Loucy (cell line): ENCODE data around the gene MAPK8IP2.

ENCODE experiments used
- H2AFZ ChIP-seq: fragments of 200-600 bp; sonication (generic); 2 replicates; pipeline ENCODE4 v1.6.0; 2016; ENCODE audit warnings: antibody characterized with exemption, mild to moderate bottlenecking, low read length, moderate library complexity
- H3F3A ChIP-seq: fragments of 200-600 bp; 2 replicates; pipeline ENCODE4 v1.6.0; 2016; ENCODE audit warnings: antibody characterized with exemption, low read depth, mild to moderate bottlenecking
- H3K27me3 ChIP-seq: fragments of 200-600 bp; sonication (generic); 2 replicates; pipeline ENCODE4 v1.6.1; 2014; ENCODE audit warnings: low read length, mild to moderate bottlenecking; ENCODE audit not compliant: insufficient read depth, poor library complexity, severe bottlenecking
- H3K36me3 ChIP-seq: fragments of 200-600 bp; sonication (generic); 2 replicates; pipeline ENCODE4 v1.6.1; 2016; ENCODE audit warnings: low read length; ENCODE audit not compliant: insufficient read depth
- H3K4me1 ChIP-seq: fragments of 200-600 bp; sonication (generic); 2 replicates; pipeline ENCODE4 v1.5.1; 2014; ENCODE audit warnings: low read length, mild to moderate bottlenecking; ENCODE audit not compliant: insufficient read depth, poor library complexity, severe bottlenecking
- H3K4me2 ChIP-seq: fragments of 200-600 bp; sonication (generic); 2 replicates; pipeline ENCODE4 v1.6.0; 2014; ENCODE audit warnings: antibody characterized with exemption, low read length, low read depth, mild to moderate bottlenecking; ENCODE audit not compliant: poor library complexity, severe bottlenecking
- H3K4me3 ChIP-seq: fragments of 200-600 bp; sonication (generic); 2 replicates; pipeline ENCODE4 v1.5.1; 2014; ENCODE audit warnings: low read length, mild to moderate bottlenecking, mixed read lengths; ENCODE audit not compliant: poor library complexity, severe bottlenecking
- H3K79me2 ChIP-seq: fragments of 200-600 bp; sonication (generic); 2 replicates; pipeline ENCODE4 v1.6.1; 2014; ENCODE audit warnings: low read length; ENCODE audit not compliant: insufficient read depth
- H3K9ac ChIP-seq: fragments of 200-600 bp; sonication (generic); 2 replicates; pipeline ENCODE4 v1.6.0; 2014; ENCODE audit warnings: mild to moderate bottlenecking, low read depth, low read length, moderate library complexity; ENCODE audit not compliant: poor library complexity, severe bottlenecking
- H3K9me2 ChIP-seq: fragments of 200-600 bp; sonication (generic); replicated peaks from 2 replicates; pipeline ENCODE4 v1.6.1; 2016; ENCODE audit warnings: low read depth, low read length, mixed read lengths
- H3K9me3 ChIP-seq: fragments of 200-600 bp; sonication (generic); 2 replicates; pipeline ENCODE4 v1.6.1; 2014; ENCODE audit warnings: mild to moderate bottlenecking, antibody characterized with exemption, low read length, low read depth; ENCODE audit not compliant: insufficient read depth
- H4K20me1 ChIP-seq: fragments of 200-600 bp; sonication (generic); 2 replicates; pipeline ENCODE4 v1.6.0; 2014; ENCODE audit warnings: antibody characterized with exemption, low read length, mild to moderate bottlenecking; ENCODE audit not compliant: insufficient read depth, poor library complexity, severe bottlenecking
- CTCF ChIP-seq: fragments of 200-600 bp; sonication (generic); conservative IDR thresholded peaks from 2 replicates; pipeline ENCODE4 v1.5.1; 2014; ENCODE audit warnings: mild to moderate bottlenecking, antibody characterized with exemption, low read length
- EZH2phosphoT487 ChIP-seq: fragments of 200-600 bp; IDR thresholded peaks from 2 replicates; pipeline ENCODE4 v1.6.1; 2018; ENCODE audit warnings: antibody characterized with exemption, mild to moderate bottlenecking, moderate library complexity, borderline replicate concordance

The MAPK8IP2 gene

GRCh38 chr22:50620593-50621355 is 20.2 kb downstream of the MAPK8IP2 start:
- Histone ChIP-seq H3K36me3 (no peaks in the 10 kb centered on the region), H3K27me3 (no peaks in the 10 kb centered on the region), H4K20me1 (no peaks in the 10 kb centered on the region), H3K4me2 (peak overlapping the region; percentile 96), H3K9ac (peak overlapping the region; percentile 78), H3K4me1 (peaks cover 30% of the 10 kb centered on the region), H3K79me2 (no peaks in the 10 kb centered on the region), H3F3A (0 out of 2 replicates have a peak, but pooled peaks cover 4% of the 10 kb centered on the region), H2AFZ (peak overlapping the region; percentile 50), H3K4me3 (peak overlapping the region; percentile 78), H3K9me3 (no peaks in the 10 kb centered on the region), H3K9me2 (no peaks in the 10 kb centered on the region)
- TF ChIP-seq EZH2phosphoT487 (no peak), CTCF (peak; percentile 67)

- TF ChIP-seq CTCF: no peak
- no peak for TF ChIP-seq EZH2phosphoT487
- no peaks in the 10 kb centered on the region for H4K20me1 ChIP-seq
- no peaks in the 10 kb centered on the region for H3K36me3 ChIP-seq
- H3K4me2 ChIP-seq: peak overlapping the region; percentile 96
- peak overlapping the region; percentile 94 for H2AFZ ChIP-seq
- H3K4me1 ChIP-seq: peaks cover 30% of the 10 kb centered on the region
- H3K9me3 ChIP-seq: no peaks in the 10 kb centered on the region
- peak overlapping the region; percentile 78 for H3K4me3 ChIP-seq
- no peaks in the 10 kb centered on the region for H3K9me2 ChIP-seq
- peak overlapping the region; percentile 78 for H3K9ac ChIP-seq
- H3K79me2 ChIP-seq: no peaks in the 10 kb centered on the region
- 0 out of 2 replicates have a peak, but pooled peaks cover 4% of the 10 kb centered on the region for H3F3A ChIP-seq
- no peaks in the 10 kb centered on the region for H3K27me3 ChIP-seq
Measured at GRCh38 chr22:50621356-50621880, 20.8 kb downstream of the MAPK8IP2 start.

- peak overlapping the region; percentile 78 for H3K4me3 ChIP-seq
- H4K20me1 ChIP-seq: no peaks in the 10 kb centered on the region
- H3K4me2 ChIP-seq: peak overlapping the region; percentile 96
- TF ChIP-seq CTCF (peak; percentile 69), EZH2phosphoT487 (no peak)
- no peaks in the 10 kb centered on the region for H3K36me3 ChIP-seq
- no peaks in the 10 kb centered on the region for H3K79me2 ChIP-seq
- peaks cover 30% of the 10 kb centered on the region for H3K4me1 ChIP-seq
- no peaks in the 10 kb centered on the region for H3K9me2 ChIP-seq
- H2AFZ ChIP-seq: peak overlapping the region; percentile 94
- no peaks in the 10 kb centered on the region for H3K27me3 ChIP-seq
- H3K9me3 ChIP-seq: no peaks in the 10 kb centered on the region
- H3F3A ChIP-seq: 0 out of 2 replicates have a peak, but pooled peaks cover 4% of the 10 kb centered on the region
- H3K9ac ChIP-seq: peak overlapping the region; percentile 78
Measured at GRCh38 chr22:50621948-50622722, 21.5 kb downstream of the MAPK8IP2 start.
